HepG2 (cell line): ENCODE results near the gene HAO2.

ENCODE experiments used
- ATF7-NPFF ChIP-seq: sonication (generic); formaldehyde crosslinking; IDR thresholded peaks from 2 replicates; pipeline ENCODE4 v1.8.1; 2023; ENCODE audit warnings: mild to moderate bottlenecking, low read depth, missing genetic modification reagents, moderate library complexity
- EEA1 ChIP-seq: sonication (generic); formaldehyde crosslinking; IDR thresholded peaks from 2 replicates; pipeline ENCODE4 v1.5.1; 2020; ENCODE audit warnings: mild to moderate bottlenecking, missing genetic modification reagents, borderline replicate concordance
- FOXA3 ChIP-seq: IDR thresholded peaks from 2 replicates; pipeline ENCODE4 v1.6.1; 2016; ENCODE audit warnings: missing genetic modification reagents, missing compliant biosample characterization
- POLR2A ChIP-seq, 2 experiments: IDR thresholded peaks; 2 replicates each; pipeline ENCODE4 v1.6.1; 2011; ENCODE audit warnings: low read depth in 2 of 2, low read length in 2 of 2, mild to moderate bottlenecking in 1 of 2, moderate library complexity in 1 of 2; ENCODE audit not compliant: insufficient read depth in 1 of 2
- SIN3A ChIP-seq: IDR thresholded peaks from 2 replicates; pipeline ENCODE4 v1.6.1; 2011; ENCODE audit warnings: low read depth, mild to moderate bottlenecking, control low read depth, low read length, borderline replicate concordance
- ZBTB3 ChIP-seq: sonication (generic); formaldehyde crosslinking; IDR thresholded peaks from 2 replicates; pipeline ENCODE4 v1.4.0; 2020; ENCODE audit warnings: low read depth, mild to moderate bottlenecking, moderate library complexity, missing genetic modification reagents, borderline replicate concordance
- TF ChIP-seq, protein P1 (sequence below): sonication (generic); formaldehyde crosslinking; IDR thresholded peaks from 2 replicates; pipeline ENCODE4 v1.4.0; 2020; ENCODE audit warnings: missing genetic modification reagents
- TF ChIP-seq, protein P2 (sequence below): sonication (generic); formaldehyde crosslinking; IDR thresholded peaks from 2 replicates; pipeline ENCODE4 v1.4.0; 2020; ENCODE audit warnings: missing genetic modification reagents, borderline replicate concordance
- TF ChIP-seq, protein P3 (sequence below): sonication (generic); formaldehyde crosslinking; IDR thresholded peaks from 2 replicates; pipeline ENCODE4 v1.5.0; 2020; ENCODE audit warnings: missing genetic modification reagents
- TF ChIP-seq, protein P4 (sequence below): sonication (generic); formaldehyde crosslinking; IDR thresholded peaks from 2 replicates; pipeline ENCODE4 v1.5.0; 2020; ENCODE audit warnings: missing genetic modification reagents
- TF ChIP-seq, protein P5 (sequence below), 2 experiments: sonication (generic) in 1 of 2; formaldehyde crosslinking in 1 of 2; IDR thresholded peaks; 2 replicates each; pipeline versions ENCODE4 v1.4.0 to v1.6.1; 2018 to 2020; ENCODE audit warnings: missing genetic modification reagents in 2 of 2, borderline replicate concordance in 1 of 2, low read depth in 1 of 2, mild to moderate bottlenecking in 1 of 2, missing biosample characterization in 1 of 2

DNA sequence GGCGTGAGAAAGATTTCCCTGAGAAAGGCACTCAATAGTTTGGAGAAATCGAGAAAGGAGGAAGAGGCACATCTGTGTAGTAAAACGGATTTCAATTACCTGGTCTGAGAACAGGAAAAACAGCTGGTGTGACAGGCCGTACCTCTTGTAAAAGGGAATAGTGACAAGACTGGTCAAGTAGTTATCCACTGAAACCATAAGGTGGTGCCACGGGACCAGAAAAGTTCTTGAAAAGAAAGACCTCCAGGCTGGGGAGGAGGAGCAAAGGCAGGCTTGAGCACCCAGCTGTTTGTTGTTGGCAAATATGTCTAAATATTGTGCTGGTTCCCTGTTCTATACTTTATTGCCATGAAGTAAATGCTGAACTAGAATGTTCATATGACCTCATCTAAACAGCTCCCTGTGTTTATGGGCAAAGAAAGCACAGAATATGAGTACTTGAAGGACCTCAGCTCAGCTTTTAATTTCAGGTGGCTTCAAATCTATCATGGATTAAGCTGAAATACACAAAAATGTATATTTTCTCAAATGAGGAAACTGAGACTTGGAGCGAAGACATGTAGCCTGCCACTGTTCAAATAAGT, 4.0 kb downstream of the HAO2 start:
- TF ChIP-seq, protein P1, sequence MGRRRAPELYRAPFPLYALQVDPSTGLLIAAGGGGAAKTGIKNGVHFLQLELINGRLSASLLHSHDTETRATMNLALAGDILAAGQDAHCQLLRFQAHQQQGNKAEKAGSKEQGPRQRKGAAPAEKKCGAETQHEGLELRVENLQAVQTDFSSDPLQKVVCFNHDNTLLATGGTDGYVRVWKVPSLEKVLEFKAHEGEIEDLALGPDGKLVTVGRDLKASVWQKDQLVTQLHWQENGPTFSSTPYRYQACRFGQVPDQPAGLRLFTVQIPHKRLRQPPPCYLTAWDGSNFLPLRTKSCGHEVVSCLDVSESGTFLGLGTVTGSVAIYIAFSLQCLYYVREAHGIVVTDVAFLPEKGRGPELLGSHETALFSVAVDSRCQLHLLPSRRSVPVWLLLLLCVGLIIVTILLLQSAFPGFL, result no peak
- TF ChIP-seq EEA1 (CRISPR knock-in tag) (no peak), ATF7-NPFF (CRISPR knock-in tag) (no peak), POLR2A (IDR thresholded peaks at IDR 0.05; ENCODE audit: insufficient read depth in 1 of 2, low read depth in 2 of 2, low read length in 2 of 2) (no peak), FOXA3 (CRISPR knock-in tag) (no peak), ZBTB3 (no peak), SIN3A (no peak)
- TF ChIP-seq, protein P2, sequence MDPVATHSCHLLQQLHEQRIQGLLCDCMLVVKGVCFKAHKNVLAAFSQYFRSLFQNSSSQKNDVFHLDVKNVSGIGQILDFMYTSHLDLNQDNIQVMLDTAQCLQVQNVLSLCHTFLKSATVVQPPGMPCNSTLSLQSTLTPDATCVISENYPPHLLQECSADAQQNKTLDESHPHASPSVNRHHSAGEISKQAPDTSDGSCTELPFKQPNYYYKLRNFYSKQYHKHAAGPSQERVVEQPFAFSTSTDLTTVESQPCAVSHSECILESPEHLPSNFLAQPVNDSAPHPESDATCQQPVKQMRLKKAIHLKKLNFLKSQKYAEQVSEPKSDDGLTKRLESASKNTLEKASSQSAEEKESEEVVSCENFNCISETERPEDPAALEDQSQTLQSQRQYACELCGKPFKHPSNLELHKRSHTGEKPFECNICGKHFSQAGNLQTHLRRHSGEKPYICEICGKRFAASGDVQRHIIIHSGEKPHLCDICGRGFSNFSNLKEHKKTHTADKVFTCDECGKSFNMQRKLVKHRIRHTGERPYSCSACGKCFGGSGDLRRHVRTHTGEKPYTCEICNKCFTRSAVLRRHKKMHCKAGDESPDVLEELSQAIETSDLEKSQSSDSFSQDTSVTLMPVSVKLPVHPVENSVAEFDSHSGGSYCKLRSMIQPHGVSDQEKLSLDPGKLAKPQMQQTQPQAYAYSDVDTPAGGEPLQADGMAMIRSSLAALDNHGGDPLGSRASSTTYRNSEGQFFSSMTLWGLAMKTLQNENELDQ (CRISPR knock-in tag), result no peak
- TF ChIP-seq, protein P3, sequence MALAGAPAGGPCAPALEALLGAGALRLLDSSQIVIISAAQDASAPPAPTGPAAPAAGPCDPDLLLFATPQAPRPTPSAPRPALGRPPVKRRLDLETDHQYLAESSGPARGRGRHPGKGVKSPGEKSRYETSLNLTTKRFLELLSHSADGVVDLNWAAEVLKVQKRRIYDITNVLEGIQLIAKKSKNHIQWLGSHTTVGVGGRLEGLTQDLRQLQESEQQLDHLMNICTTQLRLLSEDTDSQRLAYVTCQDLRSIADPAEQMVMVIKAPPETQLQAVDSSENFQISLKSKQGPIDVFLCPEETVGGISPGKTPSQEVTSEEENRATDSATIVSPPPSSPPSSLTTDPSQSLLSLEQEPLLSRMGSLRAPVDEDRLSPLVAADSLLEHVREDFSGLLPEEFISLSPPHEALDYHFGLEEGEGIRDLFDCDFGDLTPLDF, result no peak
- TF ChIP-seq, protein P4, sequence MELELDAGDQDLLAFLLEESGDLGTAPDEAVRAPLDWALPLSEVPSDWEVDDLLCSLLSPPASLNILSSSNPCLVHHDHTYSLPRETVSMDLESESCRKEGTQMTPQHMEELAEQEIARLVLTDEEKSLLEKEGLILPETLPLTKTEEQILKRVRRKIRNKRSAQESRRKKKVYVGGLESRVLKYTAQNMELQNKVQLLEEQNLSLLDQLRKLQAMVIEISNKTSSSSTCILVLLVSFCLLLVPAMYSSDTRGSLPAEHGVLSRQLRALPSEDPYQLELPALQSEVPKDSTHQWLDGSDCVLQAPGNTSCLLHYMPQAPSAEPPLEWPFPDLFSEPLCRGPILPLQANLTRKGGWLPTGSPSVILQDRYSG (CRISPR knock-in tag), result no peak
- TF ChIP-seq, protein P5, sequence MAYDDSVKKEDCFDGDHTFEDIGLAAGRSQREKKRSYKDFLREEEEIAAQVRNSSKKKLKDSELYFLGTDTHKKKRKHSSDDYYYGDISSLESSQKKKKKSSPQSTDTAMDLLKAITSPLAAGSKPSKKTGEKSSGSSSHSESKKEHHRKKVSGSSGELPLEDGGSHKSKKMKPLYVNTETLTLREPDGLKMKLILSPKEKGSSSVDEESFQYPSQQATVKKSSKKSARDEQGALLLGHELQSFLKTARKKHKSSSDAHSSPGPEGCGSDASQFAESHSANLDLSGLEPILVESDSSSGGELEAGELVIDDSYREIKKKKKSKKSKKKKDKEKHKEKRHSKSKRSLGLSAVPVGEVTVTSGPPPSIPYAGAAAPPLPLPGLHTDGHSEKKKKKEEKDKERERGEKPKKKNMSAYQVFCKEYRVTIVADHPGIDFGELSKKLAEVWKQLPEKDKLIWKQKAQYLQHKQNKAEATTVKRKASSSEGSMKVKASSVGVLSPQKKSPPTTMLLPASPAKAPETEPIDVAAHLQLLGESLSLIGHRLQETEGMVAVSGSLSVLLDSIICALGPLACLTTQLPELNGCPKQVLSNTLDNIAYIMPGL (CRISPR knock-in tag; IDR thresholded peaks at IDR 0.05; ENCODE audit: borderline replicate concordance in 1 of 2, low read depth in 1 of 2), result no peak
